SH-SY5Y (cell line): ENCODE measurements around the gene MYO18B.

ENCODE experiments used
- GATA2 ChIP-seq: IDR thresholded peaks from 2 replicates; pipeline ENCODE4 v1.6.1; 2011; ENCODE audit warnings: mild to moderate bottlenecking, low read depth, low read length
- GATA3 ChIP-seq: IDR thresholded peaks from 2 replicates; pipeline ENCODE4 v1.6.1; 2011; ENCODE audit warnings: low read depth, mild to moderate bottlenecking, low read length, moderate library complexity

- TF ChIP-seq GATA3 = no peak
- no peak for TF ChIP-seq GATA2
Observed at GRCh38 chr22:25928038-25928437, 186.1 kb downstream of the MYO18B start.
